ENCODE measurements around the gene EPHA8. TPM values are rescaled to one million over a fixed set of nuclear protein-coding genes. Genes with fewer than 3 reads are reported as not detected.

The EPHA8 gene
- polyA plus RNA-seq, 1 donor (not counting 4 experiments of a cell fraction or from before 2014, with no cell fraction given), result 1.0 TPM

- no peak for TF ChIP-seq EZH2 (IDR thresholded peaks at IDR 0.05; ENCODE audit: low read length)
- TF ChIP-seq CTCF (optimal IDR thresholded peaks at IDR 0.05 in 1 of 3, IDR thresholded peaks at IDR 0.05 in 1 of 3, conservative IDR thresholded peaks at IDR 0.05 in 1 of 3; ENCODE audit: extremely low read depth in 1 of 3, insufficient read depth in 2 of 3, low read length in 3 of 3), result no peak
- DNase-seq (ENCODE audit: low read depth, low spot score), result no peak
- Histone ChIP-seq H3K36me3 (ENCODE audit: control insufficient read depth in 2 of 2, extremely low read depth in 1 of 2, insufficient read depth in 2 of 2, low read length in 2 of 2) (no peaks in the 10 kb centered on the region), H3K4me1 (ENCODE audit: control insufficient read depth, extremely low read depth, insufficient read depth, low read length) (no peaks in the 10 kb centered on the region), H2AFZ (ENCODE audit: control insufficient read depth, low read length) (no peak overlapping the region), H3K9me1 (ENCODE audit: control insufficient read depth, extremely low read depth, insufficient read depth, low read length) (no peaks in the 10 kb centered on the region), H3K9me3 (ENCODE audit: control insufficient read depth, low read depth, low read length) (peaks cover 10% of the 10 kb centered on the region), H3K79me2 (ENCODE audit: control insufficient read depth, insufficient read depth, low read length) (no peaks in the 10 kb centered on the region), H3K9ac (ENCODE audit: control insufficient read depth, extremely low read depth, insufficient read depth, low read length) (no peak overlapping the region), H3K4me3 (ENCODE audit: control insufficient read depth in 2 of 3, extremely low read depth in 1 of 3, insufficient read depth in 2 of 3, low read depth in 1 of 3, low read length in 3 of 3) (no peak overlapping the region), H3K4me2 (ENCODE audit: control insufficient read depth, extremely low read depth, insufficient read depth, low read depth, low read length) (no peak overlapping the region), H3K27me3 (ENCODE audit: control insufficient read depth, extremely low read depth, insufficient read depth, low read length) (peaks cover 22% of the 10 kb centered on the region), H3K27ac (ENCODE audit: control insufficient read depth, insufficient read depth, low read length) (no peak overlapping the region), H4K20me1 (ENCODE audit: control insufficient read depth, extremely low read depth, insufficient read depth, low read length) (no peaks in the 10 kb centered on the region)
- no peak for FAIRE-seq
- dilution Hi-C loops (cut with MboI; ENCODE audit: extremely low pct_ligation_motif_present, low sequenced_read_pairs), result no loop called here
Measured at GRCh38 chr1:22573237-22573636, 9.9 kb downstream of the EPHA8 start.

GRCh38 chr1:22575532-22576149 is 12.4 kb downstream of the EPHA8 start:
- Histone ChIP-seq H3K27ac (ENCODE audit: control insufficient read depth, insufficient read depth, low read length) (no peak overlapping the region), H3K27me3 (ENCODE audit: control insufficient read depth, extremely low read depth, insufficient read depth, low read length) (peaks cover 18% of the 10 kb centered on the region), H4K20me1 (ENCODE audit: control insufficient read depth, extremely low read depth, insufficient read depth, low read length) (no peaks in the 10 kb centered on the region), H3K4me1 (ENCODE audit: control insufficient read depth, extremely low read depth, insufficient read depth, low read length) (no peaks in the 10 kb centered on the region), H3K36me3 (ENCODE audit: control insufficient read depth in 2 of 2, extremely low read depth in 1 of 2, insufficient read depth in 2 of 2, low read length in 2 of 2) (no peaks in the 10 kb centered on the region), H3K9me3 (ENCODE audit: control insufficient read depth, low read depth, low read length) (peaks cover 22% of the 10 kb centered on the region), H2AFZ (ENCODE audit: control insufficient read depth, low read length) (no peak overlapping the region), H3K9ac (ENCODE audit: control insufficient read depth, extremely low read depth, insufficient read depth, low read length) (no peak overlapping the region), H3K79me2 (ENCODE audit: control insufficient read depth, insufficient read depth, low read length) (no peaks in the 10 kb centered on the region), H3K4me2 (ENCODE audit: control insufficient read depth, extremely low read depth, insufficient read depth, low read depth, low read length) (no peak overlapping the region), H3K9me1 (ENCODE audit: control insufficient read depth, extremely low read depth, insufficient read depth, low read length) (no peaks in the 10 kb centered on the region), H3K4me3 (ENCODE audit: control insufficient read depth in 2 of 3, extremely low read depth in 1 of 3, insufficient read depth in 2 of 3, low read depth in 1 of 3, low read length in 3 of 3) (no peak overlapping the region)
- dilution Hi-C loops (cut with MboI; ENCODE audit: extremely low pct_ligation_motif_present, low sequenced_read_pairs), result no loop called here
- TF ChIP-seq EZH2 (IDR thresholded peaks at IDR 0.05; ENCODE audit: low read length) (no peak), CTCF (optimal IDR thresholded peaks at IDR 0.05 in 1 of 3, IDR thresholded peaks at IDR 0.05 in 1 of 3, conservative IDR thresholded peaks at IDR 0.05 in 1 of 3; ENCODE audit: extremely low read depth in 1 of 3, insufficient read depth in 2 of 3, low read length in 3 of 3) (no peak)
- FAIRE-seq, result no peak
- no peak for DNase-seq (ENCODE audit: low read depth, low spot score)

Measured in keratinocyte (primary cell).